ENCODE measurements around the gene ZNF648.
"Not testable (repeated sequence)": the region's sequence is repeated elsewhere in the genome, so short reads cannot be mapped to it uniquely, and the experiment has no call there.

ZNF648 gene

DNA sequence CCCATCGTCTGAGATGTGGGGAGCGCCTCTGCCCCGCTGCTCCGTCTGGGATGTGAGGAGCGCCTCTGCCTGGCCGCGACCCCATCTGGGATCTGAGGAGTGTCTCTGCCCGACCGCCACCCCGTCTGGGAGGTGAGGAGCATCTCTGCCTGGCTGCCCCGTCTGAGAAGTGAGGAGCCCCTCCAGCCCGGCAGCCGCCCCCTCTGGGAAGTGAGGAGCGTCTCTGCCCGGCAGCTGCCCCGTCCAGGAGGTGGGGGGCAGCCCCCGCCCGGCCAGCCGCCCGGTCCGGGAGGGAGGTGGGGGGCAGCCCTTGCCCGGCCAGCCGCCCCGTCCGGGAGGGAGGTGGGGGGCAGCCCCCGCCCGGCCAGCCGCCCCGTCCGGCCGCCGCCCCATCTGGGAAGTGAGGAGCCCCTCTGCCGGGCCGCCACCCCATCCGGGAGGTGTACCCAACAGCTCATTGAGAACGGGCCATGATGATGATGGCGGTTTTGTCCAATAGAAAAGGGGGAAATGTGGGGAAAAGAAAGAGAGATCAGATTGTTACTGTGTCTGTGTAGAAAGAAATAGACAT lies 50.6 kb downstream of the ZNF648 start:
- not testable (repeated sequence) for DNase-seq

DNA sequence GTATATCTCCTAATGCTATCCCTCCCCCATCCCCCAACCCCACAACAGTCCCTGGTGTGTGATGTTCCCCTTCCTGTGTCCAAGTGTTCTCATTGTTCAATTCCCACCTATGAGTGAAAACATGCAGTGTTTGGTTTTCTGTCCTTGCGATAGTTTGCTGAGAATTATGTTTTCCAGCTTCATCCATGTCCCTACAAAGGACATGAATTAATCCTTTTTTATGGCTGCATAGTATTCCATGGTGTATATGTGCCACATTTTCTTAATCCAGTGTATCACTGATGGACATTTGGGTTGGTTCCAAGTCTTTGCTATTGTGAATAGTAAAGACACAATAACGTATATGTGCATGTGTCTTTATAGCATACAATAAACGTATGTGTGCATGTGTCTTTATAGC lies 56.1 kb downstream of the ZNF648 start:
- DNase-seq: not testable (repeated sequence)

DNA sequence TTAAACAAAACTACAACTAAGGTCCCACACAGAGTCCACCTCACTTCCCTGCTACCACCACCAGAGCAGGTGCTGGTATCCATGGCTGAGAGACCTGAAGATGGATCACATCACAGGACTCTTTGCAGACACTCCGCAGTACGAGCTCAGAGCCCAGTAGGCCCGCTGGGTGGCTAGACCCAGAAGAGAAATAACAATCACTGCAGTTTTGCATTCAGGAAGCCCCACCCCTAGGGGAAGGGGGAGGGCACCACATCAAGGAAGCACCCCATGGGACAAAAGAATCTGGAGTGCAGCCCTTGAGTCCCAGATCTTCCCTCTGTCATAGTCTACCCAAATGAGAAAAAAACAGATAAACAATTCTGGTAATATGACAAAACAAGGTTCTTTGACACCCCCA lies 56.9 kb downstream of the ZNF648 start:
- DNase-seq: no peak
